GM19043 (cell line): Measurements from ENCODE around the gene CHST3.
"Not testable (repeated sequence)": the region's sequence is repeated elsewhere in the genome, so short reads cannot be mapped to it uniquely, and the experiment has no call there.

ENCODE experiments used
- ATAC-seq: cut with Tn5 transposase; IDR thresholded peaks from one replicate; pipeline ENCODE4 v1.9.1; 2021; ENCODE audit warnings: low read depth; ENCODE audit not compliant: unreplicated experiment

The CHST3 gene

DNA sequence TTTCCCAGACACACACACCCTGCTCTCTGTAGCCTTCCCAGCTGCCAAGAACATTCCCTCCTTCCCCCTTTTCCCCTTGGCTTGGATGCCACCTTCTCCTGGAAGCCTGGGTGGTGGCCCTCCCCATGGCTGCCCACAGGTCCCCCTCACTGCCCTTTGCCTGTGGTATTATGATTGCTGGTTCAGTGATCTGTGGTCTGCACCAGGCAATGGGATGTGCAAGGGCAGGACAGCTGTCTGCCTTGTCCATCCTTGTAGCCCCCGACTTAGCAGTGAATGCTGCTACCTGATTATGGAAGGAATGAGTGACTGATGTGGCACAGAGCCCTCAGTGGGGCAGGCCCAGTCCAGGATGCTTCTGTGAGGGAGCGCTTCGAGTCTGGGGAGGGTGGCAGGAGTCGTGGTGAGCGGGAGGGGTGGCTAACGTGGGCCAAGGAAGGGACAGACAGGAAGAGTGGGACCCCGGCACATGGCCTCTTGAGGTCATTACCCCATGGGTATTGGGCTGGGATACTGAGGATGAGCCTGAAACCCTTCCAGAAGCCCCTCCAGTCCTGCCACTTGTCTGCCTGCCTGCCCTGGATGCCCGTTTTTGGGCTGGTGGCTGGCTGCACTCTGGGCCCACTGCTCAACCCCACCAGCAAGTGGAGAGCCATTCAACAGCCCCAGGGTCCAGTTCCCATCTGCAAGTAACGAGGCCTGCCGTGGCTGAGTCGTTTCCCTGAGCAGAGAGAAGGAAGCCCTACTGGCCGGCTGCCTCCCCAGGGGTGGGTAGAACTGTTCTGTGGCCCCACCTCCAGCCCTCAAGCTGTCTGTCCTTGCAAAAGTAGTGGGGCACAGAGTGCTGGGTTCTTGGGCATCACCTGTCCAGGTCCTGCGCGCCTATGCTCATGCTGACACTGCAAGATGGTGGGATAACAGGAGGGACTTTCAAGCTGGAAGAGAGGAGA lies 8.8 kb downstream of the CHST3 start:
- no peak for ATAC-seq

DNA sequence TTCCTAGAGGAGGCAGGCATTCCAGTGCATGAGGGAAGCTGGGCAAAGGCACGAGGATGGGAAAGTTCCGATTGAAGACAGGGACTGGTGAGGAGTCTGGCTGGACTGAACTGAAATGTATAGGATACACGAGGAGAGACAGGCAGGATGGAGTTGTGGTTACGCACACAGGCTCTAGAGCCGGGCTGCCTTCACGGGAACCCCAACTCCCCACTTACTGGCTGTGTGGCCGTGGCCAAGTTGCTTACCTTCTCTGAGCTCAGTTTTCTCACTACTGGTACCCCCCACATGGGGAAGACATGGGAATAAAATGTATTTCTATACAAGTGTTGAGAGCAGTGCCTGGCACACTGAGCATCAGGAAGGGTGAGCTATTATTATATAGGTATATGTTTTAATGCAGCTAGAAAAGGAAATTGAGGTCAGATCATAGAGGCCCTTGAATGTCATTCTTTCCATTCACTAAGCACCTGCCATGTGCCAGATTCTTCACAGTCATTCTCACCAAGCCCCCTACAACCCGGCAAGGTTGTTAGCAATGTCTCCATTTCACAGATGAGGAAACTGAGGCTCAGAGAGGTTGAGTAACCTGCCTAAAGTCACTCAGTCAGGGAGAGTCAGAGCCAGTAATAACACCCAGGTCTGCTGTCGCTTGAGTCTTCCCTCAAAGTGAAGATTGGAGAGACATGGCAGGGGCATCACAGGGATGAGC lies 9.7 kb downstream of the CHST3 start:
- no peak for ATAC-seq

DNA sequence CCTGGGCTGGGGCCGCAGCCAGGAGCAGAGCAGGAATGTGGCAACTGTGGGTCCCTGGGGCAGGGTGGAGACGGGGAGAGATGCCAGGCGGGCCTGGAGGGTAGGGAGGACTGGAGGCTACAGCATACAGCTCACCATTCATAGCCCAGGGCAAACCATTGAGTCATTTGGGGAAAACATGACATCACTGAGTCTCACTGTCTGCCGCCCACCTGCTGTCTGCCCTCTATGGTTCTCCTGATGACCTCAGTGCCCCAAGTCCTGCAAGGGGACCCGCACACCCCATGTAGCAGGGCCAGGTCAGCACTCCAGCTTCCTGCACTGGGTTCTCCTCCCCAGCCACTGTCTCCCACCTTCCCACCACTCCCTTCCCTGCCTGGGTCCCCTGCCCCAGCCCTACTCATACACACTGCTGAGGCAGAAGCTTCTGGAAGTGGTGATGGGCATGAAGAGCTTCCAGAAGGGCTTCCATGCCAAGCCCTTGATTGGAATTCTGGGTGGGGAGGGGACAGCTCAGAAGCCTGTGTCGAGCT lies 10.4 kb downstream of the CHST3 start:
- ATAC-seq = no peak

DNA sequence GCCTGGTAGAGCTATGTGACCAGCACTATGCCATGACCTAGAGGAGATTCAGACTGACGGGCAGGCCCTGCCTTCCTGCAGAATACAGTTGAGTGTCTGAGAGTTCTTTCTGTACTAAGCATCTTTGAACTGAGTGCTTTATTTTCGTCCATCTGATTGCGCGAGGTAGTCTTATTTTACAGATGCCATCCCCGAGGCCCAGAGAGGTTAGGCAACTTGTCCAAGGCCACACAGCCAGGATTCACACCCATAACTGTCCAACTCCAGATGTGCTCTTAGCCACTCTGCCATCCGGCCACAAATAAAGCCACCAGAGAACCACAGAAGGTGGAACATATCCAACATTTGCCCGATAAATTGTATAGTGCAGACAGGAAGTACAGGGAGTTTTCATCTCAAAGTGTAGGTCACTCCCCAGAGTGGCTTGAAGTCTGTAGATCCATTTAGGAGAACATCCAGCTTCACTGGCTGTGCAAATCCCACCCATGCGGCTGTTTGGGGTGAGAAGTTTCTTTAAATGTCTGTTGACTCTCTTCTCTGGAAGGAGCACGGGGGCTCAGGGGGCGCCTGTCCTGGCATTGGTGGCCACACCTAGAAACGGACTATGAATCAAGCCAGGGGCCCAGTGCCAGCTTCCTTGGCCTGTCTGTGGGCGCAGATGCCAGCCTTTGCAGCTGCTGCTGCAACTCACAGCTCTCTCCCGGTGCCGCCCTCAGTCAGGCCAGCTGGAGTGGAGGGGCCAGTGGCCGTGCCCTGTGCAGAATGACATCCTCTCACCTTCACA lies 11.1 kb downstream of the CHST3 start:
- ATAC-seq = no peak

DNA sequence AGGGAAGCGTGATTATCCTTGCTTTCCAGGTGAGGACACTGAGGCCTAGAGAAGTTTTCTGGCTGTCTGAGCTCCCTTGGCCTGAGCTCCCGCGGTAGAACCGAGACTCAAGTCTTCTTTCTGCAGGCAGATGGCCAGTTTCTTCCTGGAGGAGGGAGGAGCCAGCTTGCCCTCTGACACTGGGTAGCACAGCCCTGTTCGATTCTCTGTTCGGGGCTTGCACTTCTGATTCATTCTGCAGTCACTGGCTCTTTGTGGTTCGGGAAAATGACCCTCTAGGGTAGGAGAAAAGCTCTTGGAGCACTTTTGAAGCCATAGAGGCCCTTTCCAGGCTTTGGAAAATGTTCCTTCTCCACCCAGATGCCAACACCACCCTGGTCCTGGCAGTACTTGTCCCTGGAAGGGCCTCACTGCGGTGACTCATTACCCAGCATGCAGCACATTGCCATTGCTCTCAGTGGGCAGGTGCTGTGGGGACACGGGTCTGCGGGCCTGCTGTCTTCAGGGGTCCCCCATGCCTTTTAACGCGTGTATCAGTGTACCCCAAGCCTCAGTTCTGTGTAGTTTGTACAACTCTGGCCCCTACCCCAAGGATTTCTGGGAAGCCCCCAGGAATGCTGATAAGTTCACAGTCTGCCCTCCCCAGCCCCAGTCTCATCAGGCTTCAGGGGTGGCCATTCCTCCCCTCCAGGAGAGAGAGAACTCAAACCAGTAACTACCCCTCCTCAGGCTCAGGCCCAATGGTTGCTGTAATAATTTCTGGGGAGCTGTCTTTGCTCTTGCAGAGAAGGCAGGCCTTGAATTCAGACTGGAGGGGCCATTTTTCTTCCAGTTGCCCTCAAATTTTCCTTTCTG lies 11.9 kb downstream of the CHST3 start:
- no peak for ATAC-seq

DNA sequence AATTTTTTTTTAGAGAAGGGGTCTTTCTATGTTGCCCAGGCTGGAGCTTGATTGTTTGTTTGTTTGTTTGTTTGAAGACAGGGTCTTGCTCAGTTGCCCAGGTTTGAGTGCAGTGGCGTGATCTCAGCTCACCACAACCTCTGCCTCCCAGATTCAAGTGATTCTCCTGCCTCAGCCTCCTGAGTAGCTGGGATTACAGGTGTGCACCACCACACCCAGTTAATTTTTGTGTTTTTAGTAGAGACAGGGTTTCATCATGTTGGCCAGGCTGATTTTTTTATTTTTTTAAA lies 13.4 kb downstream of the CHST3 start:
- ATAC-seq = not testable (repeated sequence)

DNA sequence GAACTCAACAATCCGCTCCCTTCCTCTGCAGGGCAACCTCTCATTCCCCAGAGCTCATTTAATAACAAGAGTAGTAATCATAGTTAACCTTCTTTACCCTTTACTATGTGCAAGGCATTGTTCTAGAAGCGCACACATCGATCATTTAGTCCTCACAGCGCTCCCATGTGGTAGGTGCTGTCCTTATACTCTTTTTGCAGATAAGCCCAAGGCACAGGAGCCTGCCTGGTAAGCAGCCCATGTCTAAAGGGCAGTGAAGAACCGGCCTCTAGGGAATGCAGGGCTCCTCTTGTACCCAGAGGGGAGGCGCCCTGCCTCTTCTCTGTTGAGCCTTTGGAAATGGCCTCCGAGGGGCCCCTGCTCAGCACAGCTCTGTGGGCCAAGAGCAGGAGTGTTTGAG lies 14.3 kb downstream of the CHST3 start:
- no peak for ATAC-seq

DNA sequence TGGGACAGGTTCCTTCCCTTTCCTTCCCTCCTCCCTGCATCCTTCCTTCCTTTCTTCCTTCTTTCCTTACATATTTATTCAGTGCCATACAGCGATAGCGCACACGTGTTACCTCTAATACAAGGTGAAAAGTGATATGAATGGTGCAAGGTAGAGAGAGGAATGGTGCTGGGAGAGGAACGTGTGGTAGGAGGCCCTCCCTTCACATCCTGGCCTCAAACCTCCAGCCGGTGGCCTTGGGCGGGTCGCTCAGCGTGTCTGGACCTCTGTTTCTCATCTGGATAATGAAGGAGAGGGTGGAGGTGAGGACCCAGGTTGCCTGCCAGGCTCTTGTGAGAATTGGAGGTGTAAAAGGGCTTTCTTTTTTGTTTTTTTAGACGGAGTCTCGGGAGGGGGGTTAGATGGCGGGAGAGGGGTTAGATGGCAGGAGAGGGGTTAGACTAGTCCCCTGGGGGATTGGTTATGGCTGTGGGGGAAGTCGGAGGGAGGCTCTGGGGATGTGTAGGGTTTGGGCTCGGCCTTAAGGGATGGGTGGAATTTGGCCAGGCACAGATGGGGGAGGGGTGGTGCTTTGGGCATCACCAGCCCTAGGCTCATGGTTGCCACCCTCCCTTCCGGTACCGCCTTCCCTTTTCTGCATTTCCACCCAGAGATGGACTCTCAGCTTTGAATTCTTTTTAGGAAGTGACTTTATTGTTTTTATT lies 14.9 kb downstream of the CHST3 start:
- no peak for ATAC-seq

DNA sequence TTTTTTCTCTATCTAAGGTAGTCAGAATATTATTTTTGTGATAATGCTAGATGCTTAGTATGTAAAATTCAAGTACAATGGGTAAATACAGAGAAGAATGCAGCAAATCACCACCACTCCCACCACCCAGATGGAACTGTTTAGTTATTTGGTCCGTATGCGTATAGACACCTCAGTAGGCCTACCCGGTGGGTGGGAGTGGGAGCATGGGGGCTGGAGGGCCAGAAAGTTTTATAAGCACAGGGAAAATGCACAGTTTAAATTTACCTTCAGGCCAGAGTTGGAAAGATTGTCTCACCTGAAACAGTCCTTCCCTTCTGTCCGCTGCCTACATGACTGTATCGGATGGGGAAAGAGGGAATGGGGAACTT lies 15.5 kb downstream of the CHST3 start:
- no peak for ATAC-seq

DNA sequence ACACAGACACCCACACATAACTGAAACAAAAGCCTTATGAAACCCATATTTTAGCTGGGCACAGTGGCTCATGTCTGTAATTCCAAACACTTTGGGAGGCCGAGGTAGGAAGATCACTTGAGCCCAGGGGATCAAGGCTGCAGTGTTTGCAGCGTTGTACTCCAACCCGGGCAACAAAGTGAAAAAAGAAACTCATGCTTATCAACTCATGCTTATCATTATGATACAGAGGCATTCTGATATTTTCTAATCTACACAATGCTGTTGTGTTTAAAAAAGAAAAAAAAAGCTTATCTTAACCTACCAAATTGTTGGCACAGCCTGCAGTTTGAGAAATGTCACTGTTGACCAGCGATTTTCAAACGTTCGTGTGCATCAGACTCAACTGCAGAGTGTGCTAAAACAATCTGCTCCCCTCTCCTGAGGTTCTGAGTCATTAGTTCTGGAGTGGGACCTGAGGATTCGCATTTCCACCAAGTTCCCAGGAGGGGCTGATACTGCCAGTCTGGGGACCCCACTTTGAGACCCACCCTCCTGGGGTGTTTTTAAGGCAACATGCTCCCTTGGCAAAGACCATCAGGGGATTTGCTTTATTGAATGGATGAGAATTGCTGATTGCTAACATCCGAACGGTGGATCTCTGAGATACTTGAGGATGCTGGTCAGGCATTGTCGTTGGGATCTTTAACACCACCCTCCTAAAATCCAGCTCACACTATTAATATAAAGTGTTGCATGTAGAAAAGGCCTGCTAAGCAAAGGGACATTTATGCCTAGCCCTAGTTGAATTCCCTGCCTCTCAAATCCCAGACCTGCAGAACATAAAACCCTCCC lies 16.2 kb downstream of the CHST3 start:
- no peak for ATAC-seq

DNA sequence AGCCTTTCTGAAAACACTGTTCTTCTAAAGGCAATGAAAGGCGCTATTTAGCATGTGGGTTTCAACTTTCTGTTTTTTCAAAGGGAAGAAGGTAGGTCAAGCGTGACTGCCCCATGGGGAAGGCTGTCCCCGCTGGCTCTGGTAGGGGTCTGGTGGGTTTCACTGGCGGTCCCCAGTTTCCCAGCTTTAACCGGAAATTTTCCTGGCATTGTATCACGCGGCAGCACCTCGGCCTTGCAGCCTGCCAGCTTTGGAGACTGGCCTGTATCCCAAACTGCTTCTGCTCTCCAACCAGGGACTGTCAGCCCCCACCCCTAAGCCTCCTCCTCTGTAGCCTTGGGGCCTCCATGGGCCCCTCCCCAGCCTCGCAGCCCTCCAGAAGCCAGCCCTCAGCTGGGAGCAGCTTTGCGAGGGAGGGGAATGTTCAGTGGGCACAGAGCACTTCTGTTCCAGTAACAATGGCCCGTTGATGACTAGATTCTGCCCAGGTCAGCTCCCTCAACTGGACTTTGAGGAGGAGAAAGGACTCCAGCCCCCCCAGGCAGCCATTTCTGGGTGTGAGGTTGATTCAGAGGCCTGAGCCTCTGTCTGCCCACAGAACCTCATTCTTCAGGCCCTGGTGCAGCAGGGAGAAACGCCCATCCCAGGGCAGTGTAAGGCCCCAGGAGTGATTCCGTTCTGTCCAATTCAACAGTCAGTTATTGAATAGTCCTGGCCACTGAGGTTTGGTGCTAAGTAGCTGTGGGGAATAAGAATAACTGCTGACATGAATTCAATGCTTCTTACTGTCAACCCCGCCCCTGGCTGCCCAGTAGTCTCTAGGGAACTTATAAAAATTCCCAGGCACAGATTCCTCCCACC lies 17.1 kb downstream of the CHST3 start:
- no peak for ATAC-seq

DNA sequence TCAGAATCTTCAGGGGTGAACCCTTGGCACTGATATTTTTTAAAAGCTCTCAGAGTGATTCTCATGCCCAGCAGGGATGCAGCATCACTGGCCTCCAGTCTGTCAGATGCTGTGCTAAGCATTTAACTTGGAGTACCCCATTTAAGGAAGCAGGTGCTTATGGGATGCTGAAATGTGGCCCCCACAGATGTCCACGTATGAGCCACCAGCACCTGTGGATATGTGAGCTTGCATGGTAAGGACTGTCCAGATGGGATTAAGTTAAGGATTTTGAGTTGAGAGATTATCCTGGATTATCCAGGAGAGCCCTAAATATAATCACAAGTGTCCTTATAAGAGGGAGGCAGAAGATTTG lies 17.7 kb downstream of the CHST3 start:
- ATAC-seq = no peak

DNA sequence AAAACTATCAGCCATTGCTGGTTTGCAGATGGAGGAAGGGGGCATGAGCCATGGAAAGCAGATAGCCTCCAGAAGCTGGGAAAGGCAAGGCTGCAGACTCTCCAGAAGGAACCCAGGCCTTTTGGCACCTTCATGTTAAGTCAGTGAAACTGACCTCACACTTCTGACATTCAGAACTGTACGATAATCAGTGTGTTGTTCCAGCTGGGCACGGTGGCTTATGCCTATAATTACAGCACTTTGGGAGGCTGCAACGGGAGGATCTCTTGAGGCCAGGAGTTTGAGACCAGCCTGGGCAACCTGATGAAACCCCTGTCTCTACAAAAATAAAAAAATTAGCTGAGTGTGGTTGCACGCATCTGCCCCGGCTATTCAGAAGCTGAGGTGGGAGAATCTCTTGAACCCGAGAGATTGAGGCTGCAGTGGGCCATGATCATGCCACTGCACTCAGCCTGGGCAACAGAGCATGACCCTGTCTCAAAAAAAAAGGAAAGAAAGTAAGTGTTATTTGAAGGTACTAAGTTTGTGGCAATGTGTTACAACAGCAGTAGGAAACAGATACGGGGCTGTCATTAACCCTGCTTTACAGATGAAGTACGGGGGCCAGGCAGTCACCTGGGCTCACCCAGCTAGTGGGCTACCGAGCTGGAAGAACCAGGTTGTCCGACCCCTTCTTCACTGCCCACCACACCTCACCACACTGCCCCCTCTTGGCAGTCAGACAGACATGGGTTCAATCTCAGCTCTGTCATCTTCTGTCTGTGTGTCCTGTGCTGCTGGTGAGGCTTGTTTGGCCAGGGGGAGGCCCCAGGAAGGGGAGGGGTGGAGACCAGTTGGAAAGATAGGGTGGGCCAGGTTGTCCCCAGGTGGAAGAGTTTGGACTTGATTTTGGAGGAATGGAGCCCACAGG lies 18.3 kb downstream of the CHST3 start:
- ATAC-seq = no peak

DNA sequence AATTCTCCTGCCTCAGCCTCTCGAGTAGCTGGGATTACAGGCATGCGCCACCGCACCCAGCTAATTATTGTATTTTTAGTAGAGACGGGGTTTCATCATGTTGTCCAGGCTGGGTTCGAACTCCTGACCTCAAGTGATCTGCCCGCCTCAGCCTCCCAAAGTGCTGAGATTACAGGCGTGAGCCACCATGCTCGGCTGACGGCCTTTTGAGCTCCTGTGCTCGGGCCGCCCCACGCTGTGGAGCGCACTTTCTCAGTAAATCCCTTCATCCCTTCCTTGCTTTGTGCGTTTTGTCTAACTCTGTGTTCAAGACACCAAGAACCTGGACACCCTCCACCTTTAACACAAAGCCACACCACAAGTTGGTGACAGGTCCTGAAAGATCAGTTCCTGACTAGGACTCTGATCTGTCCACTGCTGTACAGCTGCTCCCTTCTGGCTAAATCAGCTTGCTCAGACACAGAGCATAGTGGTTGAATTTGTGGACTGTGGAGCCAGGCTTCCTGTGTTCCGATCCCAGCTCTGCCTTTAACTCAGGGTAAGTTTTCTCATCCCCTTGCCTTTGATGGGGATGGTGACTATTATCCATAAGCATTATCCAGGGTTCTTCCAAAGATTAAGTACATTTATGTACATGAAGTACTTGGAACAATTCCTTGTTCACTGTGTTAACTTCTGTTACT lies 20.1 kb downstream of the CHST3 start:
- no peak for ATAC-seq

DNA sequence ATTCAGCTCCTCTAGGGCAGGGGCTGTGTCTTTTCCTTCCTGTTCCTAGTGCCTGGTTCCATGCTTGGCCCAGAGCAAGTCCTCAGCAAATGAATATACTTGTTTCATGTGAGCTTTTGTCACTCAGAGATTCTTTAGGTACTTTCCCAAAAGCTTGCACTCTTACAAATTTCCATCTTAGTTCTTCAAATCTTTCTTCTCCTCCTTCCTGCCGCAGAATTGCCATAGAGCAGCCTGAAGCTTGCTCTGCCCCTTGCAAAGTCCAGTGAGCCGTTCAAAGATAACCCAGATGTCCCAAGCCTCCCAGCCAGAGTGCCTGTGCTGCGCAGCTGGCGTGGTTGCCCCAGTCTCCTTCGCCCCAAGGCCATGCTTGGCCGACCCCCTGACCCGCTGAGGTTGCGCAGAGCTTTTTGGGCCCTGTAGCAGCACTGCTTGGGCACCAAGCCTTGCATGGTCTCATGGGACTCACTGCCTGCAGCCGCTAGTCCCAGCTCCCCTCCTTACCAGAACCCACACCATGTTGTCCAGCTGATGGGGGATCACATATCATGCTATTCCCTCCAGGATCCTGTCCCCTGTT lies 20.7 kb downstream of the CHST3 start:
- ATAC-seq = peak; percentile 52
